Adrenal gland (tissue), 12 donors: ENCODE measurements around the gene DELE1. TPM values are rescaled to one million over a fixed set of nuclear protein-coding genes. Genes with fewer than 3 reads are reported as not detected.

Experiments used
- DNase-seq, 7 donors: peaks; one replicate each; pipeline ENCODE4 v3.0.0-alpha.2; 2019 to 2020
- H3K27ac ChIP-seq, 5 donors: fragments of 200-600 bp; sonication (generic) in 4 of 5; 1 replicate in 3 of 5; 2 replicates in 2 of 5; pipeline versions ENCODE4 v1.5.1 to v1.8.0; 2016 to 2020; ENCODE audit warnings: mild to moderate bottlenecking in 1 of 5
- H3K27me3 ChIP-seq: fragments of 200-600 bp; 2 replicates; pipeline ENCODE4 v1.8.0; 2021
- H3K36me3 ChIP-seq, 2 donors: fragments of 200-600 bp; replicated peaks in 1 of 2; 1 replicate in 1 of 2; 2 replicates in 1 of 2; pipeline versions ENCODE4 v1.5.1 to v1.8.0; 2018 to 2022
- H3K4me1 ChIP-seq, 2 donors: fragments of 200-600 bp; replicated peaks in 1 of 2; 1 replicate in 1 of 2; 2 replicates in 1 of 2; pipeline versions ENCODE4 v1.5.1 to v1.8.0; 2018 to 2021
- H3K4me3 ChIP-seq, 4 donors: fragments of 200-600 bp; sonication (generic) in 3 of 4; one replicate each; pipeline ENCODE4 v1.5.1; 2016 to 2018
- H3K9me3 ChIP-seq, 3 donors: fragments of 200-600 bp; sonication (generic) in 1 of 3; replicated peaks in 1 of 3; 1 replicate in 2 of 3; 2 replicates in 1 of 3; pipeline versions ENCODE4 v1.5.1 to v1.8.0; 2016 to 2021
- POLR2A ChIP-seq, 2 donors: fragments of 450-650 bp; IDR thresholded peaks; one replicate each; pipeline ENCODE4 v1.6.1; 2017; ENCODE audit warnings: antibody characterized with exemption in 2 of 2, mild to moderate bottlenecking in 2 of 2, moderate library complexity in 1 of 2
- WGBS, 4 donors: extraction: QIAGEN DNeasy Blood & Tissue Kit in 2 of 4; methylation state at CpG; one replicate each; pipeline versions ENCODE4 v1.1.5 to v1.1.7; 2013 to 2017; 5-methylcytosine and 5-hydroxymethylcytosine counted together
- intact Hi-C, 2 donors: fragments of 100-400 bp; cut with DNase I; formaldehyde crosslinking; loops; one replicate each; pipeline versions ENCODE4 v1.14.1 to v1.15.0; 2022 to 2023
- polyA plus RNA-seq, 3 donors: library from polyadenylated mRNA; stranded (reverse); fragments of 200-250 nt in 2 of 3; fragments of 350-450 nt in 1 of 3; fragmentation: Illumina TruSeq in 1 of 3; extraction: RNeasy Lipid Tissue Mini Kit (QIAGEN cat#74804) in 1 of 3; gene quantifications; one replicate each; pipeline ENCODE4 v1.2.3, GENCODE V29; 2013 to 2014
- total RNA-seq, 9 donors: library from RNA; depleted of rRNA in 4 of 9; stranded (reverse); fragments of >200 nt in 4 of 9; fragments of 120-200 nt in 1 of 9; fragmentation: NEBNext Ultra II Directional in 1 of 9; extraction: Animal tissue kit (Norgen Biotek cat#: 25700) in 1 of 9; gene quantifications; one replicate each; pipeline versions ENCODE4 v1.1.0 to v1.2.4, GENCODE V29; 2013 to 2023
- TF ChIP-seq, protein P1 (sequence below), 6 experiments: fragments of 450-650 bp in 4 of 6; fragments of 200-600 bp in 2 of 6; sonication (generic) in 1 of 6; IDR thresholded peaks; 1 replicate in 5 of 6; 2 replicates in 1 of 6; pipeline versions ENCODE4 v1.5.1 to v1.8.0; 2016 to 2021; ENCODE audit warnings: antibody characterized with exemption in 6 of 6, mild to moderate bottlenecking in 2 of 6, moderate library complexity in 1 of 6
- donor health status: healthy with polysubstance abuse.
- donor health status: Bipolar disorder and iron deficiency.
- donor health status: DM: yes; HTN: yes; CAD: no.
- donor health status: DM: no; HTN: no; CAD: no.
- donor health status: DM: no; HTN: no; CAD: no.
- donor health status: DM: yes; HTN: yes; CAD: no.

The DELE1 gene
- total and polyA plus RNA-seq, 12 donors = 65.2 to 162 (median 111) TPM

GRCh38 chr5:141948812-141949211 is 25.1 kb downstream of the DELE1 start:
- intact Hi-C loops = no loop called here
- DNase-seq = no peak
- H3K27me3 ChIP-seq = no peaks in the 10 kb centered on the region
- H3K4me1 ChIP-seq = peaks cover 0 to 34% of the 10 kb centered on the region in 2 donors
- no peak overlapping the region for H3K4me3 ChIP-seq
- no peaks in the 10 kb centered on the region for H3K36me3 ChIP-seq
- TF ChIP-seq, protein P1, sequence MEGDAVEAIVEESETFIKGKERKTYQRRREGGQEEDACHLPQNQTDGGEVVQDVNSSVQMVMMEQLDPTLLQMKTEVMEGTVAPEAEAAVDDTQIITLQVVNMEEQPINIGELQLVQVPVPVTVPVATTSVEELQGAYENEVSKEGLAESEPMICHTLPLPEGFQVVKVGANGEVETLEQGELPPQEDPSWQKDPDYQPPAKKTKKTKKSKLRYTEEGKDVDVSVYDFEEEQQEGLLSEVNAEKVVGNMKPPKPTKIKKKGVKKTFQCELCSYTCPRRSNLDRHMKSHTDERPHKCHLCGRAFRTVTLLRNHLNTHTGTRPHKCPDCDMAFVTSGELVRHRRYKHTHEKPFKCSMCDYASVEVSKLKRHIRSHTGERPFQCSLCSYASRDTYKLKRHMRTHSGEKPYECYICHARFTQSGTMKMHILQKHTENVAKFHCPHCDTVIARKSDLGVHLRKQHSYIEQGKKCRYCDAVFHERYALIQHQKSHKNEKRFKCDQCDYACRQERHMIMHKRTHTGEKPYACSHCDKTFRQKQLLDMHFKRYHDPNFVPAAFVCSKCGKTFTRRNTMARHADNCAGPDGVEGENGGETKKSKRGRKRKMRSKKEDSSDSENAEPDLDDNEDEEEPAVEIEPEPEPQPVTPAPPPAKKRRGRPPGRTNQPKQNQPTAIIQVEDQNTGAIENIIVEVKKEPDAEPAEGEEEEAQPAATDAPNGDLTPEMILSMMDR (IDR thresholded peaks at IDR 0.05) = no peak
- no peaks in the 10 kb centered on the region for H3K9me3 ChIP-seq
- WGBS, 4 donors = 72 to 88% (median 81%) methylated on average over 2 of the region's 2 CpGs
- H3K27ac ChIP-seq = no peak overlapping the region

DNA sequence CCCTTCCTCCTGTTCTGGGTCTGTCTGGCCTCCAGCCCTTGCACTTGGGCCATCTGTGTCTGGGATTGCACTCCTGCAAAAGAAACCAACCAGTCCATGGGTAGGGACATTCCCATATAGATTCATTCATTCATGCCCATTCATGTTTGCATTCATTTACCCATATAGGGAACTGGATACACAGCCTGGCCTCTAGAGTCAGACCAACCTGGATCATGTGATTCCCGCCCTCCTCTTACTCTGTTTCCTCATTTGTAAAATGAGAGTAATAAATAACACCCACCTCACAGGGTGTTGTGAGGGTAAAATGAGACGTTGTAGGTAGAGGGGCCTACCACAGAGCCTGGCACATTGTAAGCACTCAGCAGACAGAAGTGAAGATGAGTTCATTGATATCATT is 25.8 kb downstream of the DELE1 start:
- peaks cover 0 to 34% of the 10 kb centered on the region in 2 donors for H3K4me1 ChIP-seq
- intact Hi-C loops = no loop called here
- no peak overlapping the region for H3K4me3 ChIP-seq
- no peaks in the 10 kb centered on the region for H3K36me3 ChIP-seq
- no peak overlapping the region for H3K27ac ChIP-seq
- no peaks in the 10 kb centered on the region for H3K27me3 ChIP-seq
- 67 to 77% (median 71%) methylated on average over 2 of the region's 2 CpGs for WGBS, 4 donors
- no peak for DNase-seq
- TF ChIP-seq, protein P1 (IDR thresholded peaks at IDR 0.05) = no peak
- TF ChIP-seq POLR2A (IDR thresholded peaks at IDR 0.05) = no peak
- H3K9me3 ChIP-seq = no peaks in the 10 kb centered on the region

DNA sequence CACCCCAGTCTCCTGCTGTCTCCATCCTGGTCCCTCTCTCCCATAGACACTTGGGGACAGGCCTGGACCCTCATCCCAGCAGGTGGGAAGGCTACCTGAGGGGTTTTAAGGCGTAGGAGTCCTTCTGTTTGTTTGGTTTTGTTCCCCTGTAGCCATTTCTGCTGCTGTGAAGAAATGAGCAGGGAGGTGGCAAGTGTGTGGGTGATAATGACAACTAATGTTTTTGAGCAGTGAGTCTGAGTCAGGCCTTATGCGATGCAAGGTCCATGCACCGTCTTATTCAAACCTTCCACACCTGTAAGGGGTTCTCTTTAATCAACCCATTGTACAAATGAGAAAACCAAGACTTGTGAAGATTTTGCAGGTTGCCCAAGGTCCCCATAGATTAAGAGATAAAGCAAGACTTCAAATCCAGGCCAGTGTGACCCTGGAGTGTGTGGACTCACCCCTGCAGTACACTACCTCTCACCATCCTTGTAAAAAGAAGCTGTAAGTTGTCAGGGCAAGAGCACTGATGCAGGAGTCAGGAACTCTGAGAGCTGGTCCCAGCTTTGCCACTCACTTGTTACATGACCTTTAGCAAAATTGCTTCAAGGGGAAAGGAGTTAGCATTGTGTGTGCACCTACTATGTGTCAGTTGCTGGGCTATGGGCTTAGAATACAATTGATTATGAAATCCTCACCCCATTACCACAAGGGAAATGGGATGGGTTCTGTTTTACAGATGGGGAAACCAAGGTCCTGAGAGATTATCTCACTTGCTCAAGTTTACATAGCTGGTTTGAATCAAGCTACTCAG is 26.7 kb downstream of the DELE1 start:
- WGBS, 4 donors = 87 to 100% (median 91%) methylated on average over 2 to 3 of the region's 3 CpGs
- intact Hi-C loops = loop anchor here in 1 of 2 donors (10.0 kb wide), 1 partner anchor 66 kb away; no protein-coding TSS in a partner anchor
- Histone ChIP-seq H3K36me3 (no peaks in the 10 kb centered on the region), H3K4me3 (no peak overlapping the region), H3K27ac (no peak overlapping the region), H3K9me3 (no peaks in the 10 kb centered on the region), H3K4me1 (peaks cover 0 to 31% of the 10 kb centered on the region in 2 donors), H3K27me3 (no peaks in the 10 kb centered on the region)
- no peak for DNase-seq
- TF ChIP-seq, protein P1 (IDR thresholded peaks at IDR 0.05) = no peak
- TF ChIP-seq POLR2A (IDR thresholded peaks at IDR 0.05) = no peak

DNA sequence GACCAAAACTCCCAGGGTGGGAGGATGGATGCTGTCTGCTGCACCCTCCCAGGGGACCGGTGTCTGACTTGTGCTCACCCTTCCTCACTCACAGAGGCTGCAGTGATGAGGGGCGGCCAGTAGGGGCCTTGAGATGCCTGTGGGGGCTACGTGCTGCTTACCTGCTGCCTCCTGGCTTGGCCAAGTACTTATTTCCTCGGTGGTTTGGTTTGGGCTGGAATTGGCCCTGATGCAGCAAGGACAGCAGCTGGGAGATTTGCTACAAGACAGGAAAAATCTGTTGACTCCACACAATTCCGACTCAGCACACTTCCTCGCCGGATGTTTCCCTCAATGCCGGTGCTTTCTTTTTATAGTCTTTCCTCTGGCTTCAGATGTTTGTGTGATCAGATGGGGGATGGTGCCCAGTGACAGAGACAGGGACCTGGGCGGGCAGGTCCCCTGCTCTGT is 27.7 kb downstream of the DELE1 start:
- WGBS, 4 donors = 39 to 45% (median 40%) methylated on average over 8 to 9 of the region's 9 CpGs
- Histone ChIP-seq H3K9me3 (no peaks in the 10 kb centered on the region), H3K4me1 (peaks cover 0 to 22% of the 10 kb centered on the region in 2 donors), H3K36me3 (no peaks in the 10 kb centered on the region), H3K4me3 (no peak overlapping the region), H3K27ac (peak overlapping the region in 3 of 5 donors; percentile 17 to 69 (median 18)), H3K27me3 (no peaks in the 10 kb centered on the region)
- peak in 1 of 7 donors; percentile 28 for DNase-seq
- TF ChIP-seq POLR2A (IDR thresholded peaks at IDR 0.05) = no peak
- TF ChIP-seq, protein P1 (IDR thresholded peaks at IDR 0.05) = peak in 2 of 6 experiments; percentile 21 to 24
- intact Hi-C loops = loop anchor here in 1 of 2 donors (10.0 kb wide), 1 partner anchor 67 kb away; no protein-coding TSS in a partner anchor
